ENCODE results near the gene TRIM64C.
"Not testable (repeated sequence)": the region's sequence is repeated elsewhere in the genome, so short reads cannot be mapped to it uniquely, and the experiment has no call there.

TRIM64C gene, protein sequence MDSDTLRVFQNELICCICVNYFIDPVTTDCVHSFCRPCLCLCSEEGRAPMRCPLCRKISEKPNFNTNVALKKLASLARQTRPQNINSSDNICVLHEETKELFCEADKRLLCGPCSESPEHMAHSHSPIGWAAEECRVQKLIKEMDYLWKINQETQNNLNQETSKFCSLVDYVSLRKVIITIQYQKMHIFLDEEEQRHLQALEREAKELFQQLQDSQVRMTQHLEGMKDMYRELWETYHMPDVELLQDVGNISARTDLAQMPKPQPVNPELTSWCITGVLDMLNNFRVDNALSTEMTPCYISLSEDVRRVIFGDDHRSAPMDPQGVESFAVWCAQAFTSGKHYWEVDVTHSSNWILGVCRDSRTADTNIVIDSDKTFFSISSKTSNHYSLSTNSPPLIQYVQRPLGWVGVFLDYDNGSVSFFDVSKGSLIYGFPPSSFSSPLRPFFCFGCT

DNA sequence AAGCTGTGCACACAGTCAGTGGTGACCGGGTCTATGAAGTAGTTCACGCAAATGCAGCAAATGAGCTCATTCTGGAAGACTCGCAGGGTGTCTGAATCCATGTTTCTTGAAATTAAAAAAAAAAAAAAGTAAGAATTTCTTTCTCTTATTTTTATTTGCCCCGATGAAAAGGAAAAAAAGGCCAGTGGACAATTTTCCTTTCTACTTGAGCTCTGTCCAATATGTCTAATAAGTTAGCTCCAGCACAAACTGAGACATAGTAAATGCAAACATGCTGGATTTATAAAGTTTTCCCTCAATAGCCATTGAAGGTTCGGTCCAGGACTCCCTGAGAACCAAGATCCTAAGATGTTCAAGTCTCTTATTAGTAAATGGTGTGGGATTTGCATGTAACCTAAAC, at the start of gene TRIM64C:
TRIM64C (minus strand) TSS at position 101 of the 400 bp plus-strand sequence; CDS start at position 101, 0 bp downstream.
- DNase-seq (ENCODE audit: low spot score): not testable (repeated sequence)

DNA sequence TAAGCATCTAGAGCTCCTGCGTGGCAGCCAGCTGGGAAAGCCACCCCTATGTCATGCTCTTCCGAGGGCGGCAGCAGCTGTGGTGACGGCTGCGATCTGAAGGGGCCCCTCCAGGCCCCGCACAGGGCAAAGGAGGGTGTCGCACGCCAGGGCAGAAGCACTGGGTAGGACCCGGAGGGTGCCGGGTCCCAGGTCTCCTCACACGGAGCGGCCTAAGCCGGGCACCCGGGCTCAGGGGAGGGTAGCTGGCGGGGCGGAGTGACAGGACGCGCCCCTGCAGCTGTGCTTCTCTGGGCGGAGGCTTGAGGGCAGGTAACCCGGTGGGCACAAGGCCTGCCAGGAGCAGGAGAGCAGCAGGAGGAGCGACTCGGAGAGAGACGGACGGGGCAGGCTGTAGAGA, 43.4 kb upstream of the TRIM64C start:
- not testable (repeated sequence) for DNase-seq (ENCODE audit: low spot score)

DNA sequence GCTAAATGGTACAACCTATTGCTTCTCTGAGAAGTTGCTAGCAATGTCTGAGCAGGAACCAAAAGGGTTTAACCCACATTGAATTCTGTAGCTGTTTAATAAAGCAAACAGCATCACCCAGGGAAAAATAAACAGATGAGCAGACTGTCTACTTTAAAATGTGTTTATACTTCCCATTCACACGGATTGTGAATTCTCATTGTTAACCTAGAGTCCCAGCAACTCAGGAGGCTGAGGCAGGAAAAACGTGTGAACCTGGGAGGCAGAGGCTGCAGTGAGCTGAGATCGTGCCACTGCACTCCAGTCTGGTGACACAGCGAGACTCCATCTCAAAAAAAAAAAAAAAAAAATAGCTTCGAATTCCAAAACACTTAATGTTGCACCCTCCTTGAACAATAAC, 11.0 kb upstream of the TRIM64C start:
- not testable (repeated sequence) for DNase-seq (ENCODE audit: low spot score)

DNA sequence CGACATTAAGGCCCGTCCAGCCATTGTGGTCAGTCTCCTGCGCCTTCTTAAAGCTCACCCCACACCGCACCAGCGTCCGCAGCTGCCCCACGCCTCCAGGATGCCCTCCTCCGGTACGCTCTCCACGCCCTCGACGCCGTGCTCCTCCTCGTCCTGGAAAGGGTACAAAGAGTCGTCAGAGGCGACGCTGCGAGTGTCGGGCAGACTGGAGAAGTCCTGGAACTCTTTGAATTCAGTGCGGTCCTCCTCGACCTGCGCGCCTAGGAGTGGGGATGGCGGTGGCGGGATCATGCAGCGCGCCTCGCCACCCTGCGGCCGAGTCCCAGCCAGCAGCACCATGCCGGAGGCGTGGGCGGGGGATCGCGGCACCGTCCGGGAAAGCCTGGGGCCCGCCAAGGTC, 9.1 kb downstream of the TRIM64C start:
- not testable (repeated sequence) for DNase-seq (ENCODE audit: low spot score)

DNA sequence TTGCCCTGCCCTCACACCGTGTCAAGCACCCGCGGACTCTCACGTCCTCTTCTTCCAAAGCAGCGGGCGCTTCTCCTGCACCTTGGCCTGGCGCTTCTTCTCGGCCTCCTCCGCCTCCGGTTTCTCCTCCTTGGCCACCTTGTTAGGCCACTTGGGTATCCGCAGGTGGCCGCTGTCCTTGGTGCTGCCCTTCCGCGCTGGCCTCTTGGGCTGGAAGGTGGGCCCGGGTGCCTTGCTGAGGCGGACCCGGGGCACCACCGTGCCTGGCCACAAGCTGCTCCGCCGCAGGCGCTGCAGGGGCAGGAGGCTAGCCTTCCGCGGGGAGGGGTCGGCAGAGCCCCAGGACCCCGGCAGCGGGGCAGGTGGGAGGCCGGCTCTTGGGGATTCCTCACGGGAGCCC, 10.7 kb downstream of the TRIM64C start:
- not testable (repeated sequence) for DNase-seq (ENCODE audit: low spot score)

DNA sequence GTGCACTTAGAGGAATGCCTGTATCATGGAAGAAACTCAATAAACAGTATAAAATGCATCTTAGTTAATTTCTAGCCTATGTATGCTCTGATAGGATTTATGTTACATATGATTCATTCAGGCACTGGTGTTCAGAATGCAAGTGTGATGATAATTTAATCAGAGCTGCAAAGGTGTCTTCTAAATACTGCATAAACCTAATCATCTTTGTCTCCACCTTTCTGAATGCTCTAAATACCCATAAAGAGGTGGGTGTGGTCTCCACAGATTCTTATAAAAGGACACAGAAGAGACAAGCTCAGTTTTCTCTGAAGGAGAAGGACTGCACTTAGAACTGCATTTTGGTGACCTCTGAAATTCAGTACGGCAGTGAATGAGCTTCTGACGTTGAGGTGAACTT, 30.4 kb downstream of the TRIM64C start, which contains the start of gene TRIM49B:
TRIM49B (plus strand) TSS at position 301 of the 400 bp plus-strand sequence. CDS start 2,777 bp downstream, outside the sequence.
- DNase-seq (ENCODE audit: low spot score): not testable (repeated sequence)

Measured in CD4-positive, alpha-beta T cell treated with Interleukin-15 for 4 hours (primary cell).